Middle frontal gyrus (tissue), 1 donor: ENCODE results near the gene RUFY4.
"Not testable (repeated sequence)": the region's sequence is repeated elsewhere in the genome, so short reads cannot be mapped to it uniquely, and the experiment has no call there.

Experiments used
- DNase-seq: peaks from one replicate; pipeline ENCODE4 v3.0.0-alpha.2; 2015; ENCODE audit warnings: low spot score; ENCODE audit errors: extremely low spot score

Gene RUFY4

GRCh38 chr2:218031261-218031660, 37.8 kb upstream of the RUFY4 start:
- DNase-seq = no peak

- DNase-seq = no peak
Measured at GRCh38 chr2:218031771-218032257, 37.2 kb upstream of the RUFY4 start.

- DNase-seq = no peak
Measured at GRCh38 chr2:218032336-218033171, 36.5 kb upstream of the RUFY4 start.

GRCh38 chr2:218033208-218033589, 35.9 kb upstream of the RUFY4 start:
- no peak for DNase-seq

GRCh38 chr2:218033590-218034496, 35.2 kb upstream of the RUFY4 start:
- no peak for DNase-seq

GRCh38 chr2:218034497-218035213, 34.4 kb upstream of the RUFY4 start:
- not testable (repeated sequence) for DNase-seq

- no peak for DNase-seq
Measured at GRCh38 chr2:218035463-218036100, 33.5 kb upstream of the RUFY4 start.

GRCh38 chr2:218036371-218036770, 32.7 kb upstream of the RUFY4 start:
- DNase-seq = no peak

GRCh38 chr2:218039171-218039570, 29.9 kb upstream of the RUFY4 start:
- DNase-seq = no peak

- DNase-seq = no peak
Measured at GRCh38 chr2:218040883-218041282, 28.2 kb upstream of the RUFY4 start.

- DNase-seq = no peak
Measured at GRCh38 chr2:218041302-218042168, 27.5 kb upstream of the RUFY4 start.

GRCh38 chr2:218043100-218043499, 26.0 kb upstream of the RUFY4 start:
- DNase-seq = no peak

- DNase-seq = no peak
Measured at GRCh38 chr2:218043701-218044109, 25.3 kb upstream of the RUFY4 start.

GRCh38 chr2:218044599-218044998, 24.5 kb upstream of the RUFY4 start:
- not testable (repeated sequence) for DNase-seq

GRCh38 chr2:218046238-218046637, 22.8 kb upstream of the RUFY4 start:
- no peak for DNase-seq

GRCh38 chr2:218047536-218048225, 21.4 kb upstream of the RUFY4 start:
- no peak for DNase-seq

- no peak for DNase-seq
Measured at GRCh38 chr2:218051903-218052302, 17.1 kb upstream of the RUFY4 start.

GRCh38 chr2:218059289-218059688, 9.8 kb upstream of the RUFY4 start:
- no peak for DNase-seq

GRCh38 chr2:218060118-218060517, 8.9 kb upstream of the RUFY4 start:
- no peak for DNase-seq
